ENCODE measurements around the gene ETF1.
A peak's percentile ranks its signal among the peaks of the same experiment; 100 is the strongest.

The ETF1 gene

DNA sequence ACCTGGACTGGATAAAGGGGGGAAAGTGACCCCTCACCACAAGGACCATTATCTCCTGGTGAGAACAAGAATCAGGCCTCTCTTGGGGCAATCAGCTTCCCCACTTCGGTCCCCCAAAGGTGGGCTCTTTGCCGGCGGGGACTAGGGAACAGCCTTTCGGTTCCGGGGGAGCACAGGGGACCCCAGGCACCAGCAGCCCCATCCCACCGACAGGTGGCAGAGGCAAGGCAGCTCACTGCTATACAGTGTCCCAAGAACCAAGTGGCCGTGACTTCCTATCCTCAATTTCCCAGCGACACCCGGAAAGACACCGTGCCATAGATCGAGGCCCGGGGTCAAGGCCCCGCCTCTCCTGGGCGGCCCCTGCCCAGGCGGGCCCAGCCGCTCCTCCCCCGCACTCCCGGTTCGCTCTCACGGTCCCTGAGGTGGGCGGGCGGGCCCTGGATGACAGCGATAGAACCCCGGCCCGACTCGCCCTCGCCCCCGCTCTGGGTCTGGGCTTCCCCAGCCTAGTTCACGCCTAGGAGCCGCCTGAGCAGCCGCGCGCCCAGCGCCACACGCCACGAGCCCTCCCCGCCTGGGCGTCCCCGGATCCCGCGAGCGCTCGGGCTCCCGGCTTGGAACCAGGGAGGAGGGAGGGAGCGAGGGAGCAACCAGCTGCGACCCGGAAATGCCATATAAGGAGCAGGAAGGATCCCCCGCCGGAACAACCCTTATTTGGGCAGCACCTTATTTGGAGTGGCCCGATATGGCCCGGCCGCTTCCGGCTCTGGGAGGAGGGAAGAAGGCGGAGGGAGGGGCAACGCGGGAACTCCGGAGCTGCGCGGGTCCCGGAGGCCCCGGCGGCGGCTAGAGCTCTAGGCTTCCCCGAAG is 78.4 kb downstream of the ETF1 start:
- FAIRE-seq (no peak), DNase-seq (ENCODE audit: low spot score) (peak; percentile 93)

DNA sequence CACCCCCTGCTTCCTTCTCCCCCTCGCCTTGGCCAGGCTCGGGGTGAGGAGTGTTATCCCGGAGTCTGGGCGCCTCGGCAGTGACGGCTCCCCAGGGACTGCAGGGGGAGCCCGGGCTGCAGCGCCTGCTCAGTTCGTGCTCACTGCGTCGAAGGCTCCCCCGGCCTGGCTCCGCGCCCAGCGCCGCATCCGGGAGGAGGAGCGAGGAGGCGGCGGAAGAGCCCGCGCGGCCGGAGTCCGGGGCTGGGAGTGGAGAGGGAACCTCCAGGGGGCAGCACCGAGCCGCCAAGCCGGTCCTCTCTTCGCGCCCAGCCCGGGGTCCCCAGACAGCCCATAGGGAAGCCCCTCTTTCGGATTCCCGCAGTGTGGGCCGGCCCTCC is 79.0 kb downstream of the ETF1 start:
- DNase-seq (ENCODE audit: low spot score) = peak; percentile 92
- no peak for FAIRE-seq

DNA sequence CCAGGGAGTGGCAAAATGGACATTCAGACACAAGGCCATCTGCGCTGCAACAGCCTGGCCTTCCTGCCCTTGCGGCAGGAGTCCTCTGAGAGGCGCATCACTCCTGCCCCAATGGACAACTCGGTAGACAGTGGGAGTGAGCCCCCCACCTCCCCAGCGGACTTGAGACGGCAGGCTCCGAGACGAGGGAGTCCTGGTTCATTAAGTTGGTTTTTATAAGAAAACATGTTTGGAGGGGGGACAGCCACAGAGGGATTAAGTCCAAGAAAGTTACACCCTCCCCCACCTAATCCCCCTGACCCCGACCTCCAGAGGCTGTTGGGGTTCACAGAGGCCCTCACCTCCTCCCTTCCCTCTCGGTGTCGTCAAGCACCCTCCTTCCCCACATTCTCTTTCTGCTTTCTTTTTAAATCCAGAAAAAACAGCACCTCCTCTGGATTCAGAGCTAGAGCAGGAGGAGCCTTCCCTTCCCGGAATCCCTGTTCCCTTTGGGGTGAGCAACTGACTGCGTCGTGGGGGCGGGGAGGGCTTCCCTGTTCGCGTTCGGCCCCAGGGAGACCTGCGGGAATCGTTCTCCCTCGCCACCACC is 79.5 kb downstream of the ETF1 start:
- FAIRE-seq = no peak
- peak; percentile 4 for DNase-seq (ENCODE audit: low spot score)

DNA sequence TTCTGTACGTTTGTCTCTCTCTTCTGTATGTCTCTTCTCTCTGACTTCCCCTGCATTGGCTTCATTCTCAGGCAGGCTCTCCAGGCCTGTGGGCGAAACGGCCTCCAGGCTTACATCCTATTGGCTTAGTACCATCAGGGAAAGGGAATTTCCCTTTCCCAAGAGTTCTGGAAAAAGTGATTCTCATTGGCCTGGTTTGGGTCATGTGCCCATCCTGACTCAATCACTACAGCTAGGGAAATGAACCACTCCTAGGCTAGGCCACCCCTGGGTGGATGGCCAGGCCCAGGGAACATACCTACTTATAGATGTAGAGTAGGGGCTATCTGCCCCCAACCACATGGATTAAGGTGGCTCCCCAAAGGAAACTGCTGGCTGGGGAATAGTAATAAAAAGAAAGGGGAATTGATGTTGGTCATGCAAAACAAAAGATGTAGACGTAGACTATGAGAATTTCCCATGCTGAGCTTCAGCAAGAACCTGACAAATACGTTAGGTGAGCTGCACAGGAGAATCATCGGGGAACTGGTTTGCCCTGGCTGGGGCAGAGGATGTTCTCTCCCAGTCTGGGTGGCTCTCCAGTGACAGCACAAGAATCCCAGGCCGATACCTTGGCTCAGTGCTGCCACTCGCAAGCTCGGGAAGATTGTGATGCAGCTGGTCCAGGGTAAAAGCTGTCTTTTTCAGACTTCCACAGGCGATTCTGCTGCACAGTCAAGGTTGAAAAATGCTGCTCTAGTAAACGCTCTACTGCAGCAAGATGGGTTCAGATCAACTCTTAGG is 81.5 kb downstream of the ETF1 start:
- FAIRE-seq = no peak
- peak; percentile 1 for DNase-seq (ENCODE audit: low spot score)

DNA sequence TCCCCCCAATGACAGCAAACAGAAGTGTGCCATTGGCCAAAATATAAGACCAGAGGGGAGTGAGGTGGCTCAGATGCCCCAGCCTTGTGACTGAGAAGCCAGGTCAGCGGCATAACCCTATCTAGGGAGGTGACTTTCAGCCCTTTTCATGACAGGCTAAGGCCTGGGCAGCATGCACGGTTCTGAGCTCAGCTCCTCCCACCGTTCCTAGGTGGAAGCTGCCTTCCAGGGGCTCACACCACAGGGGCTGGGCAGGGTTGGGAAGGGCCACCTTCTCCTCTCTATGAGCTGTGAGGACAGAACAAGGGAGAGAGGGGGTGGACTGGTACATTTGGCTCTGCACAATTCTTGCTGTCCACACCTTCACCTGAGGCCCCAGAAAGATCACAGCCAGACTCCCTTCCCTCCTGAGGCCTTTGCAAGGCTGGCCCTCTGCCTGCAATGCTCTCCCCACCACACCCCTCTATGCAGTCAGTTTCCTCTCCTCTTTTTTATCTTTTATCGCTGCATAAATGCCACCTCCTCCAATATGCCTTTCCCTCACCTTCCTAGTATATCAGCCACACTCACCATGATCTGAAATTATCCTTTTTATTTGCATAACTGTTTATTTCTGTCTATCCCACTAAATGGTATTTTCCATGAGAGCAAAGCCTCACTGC is 82.9 kb downstream of the ETF1 start:
- peak; percentile 0 for DNase-seq (ENCODE audit: low spot score)
- FAIRE-seq = no peak

DNA sequence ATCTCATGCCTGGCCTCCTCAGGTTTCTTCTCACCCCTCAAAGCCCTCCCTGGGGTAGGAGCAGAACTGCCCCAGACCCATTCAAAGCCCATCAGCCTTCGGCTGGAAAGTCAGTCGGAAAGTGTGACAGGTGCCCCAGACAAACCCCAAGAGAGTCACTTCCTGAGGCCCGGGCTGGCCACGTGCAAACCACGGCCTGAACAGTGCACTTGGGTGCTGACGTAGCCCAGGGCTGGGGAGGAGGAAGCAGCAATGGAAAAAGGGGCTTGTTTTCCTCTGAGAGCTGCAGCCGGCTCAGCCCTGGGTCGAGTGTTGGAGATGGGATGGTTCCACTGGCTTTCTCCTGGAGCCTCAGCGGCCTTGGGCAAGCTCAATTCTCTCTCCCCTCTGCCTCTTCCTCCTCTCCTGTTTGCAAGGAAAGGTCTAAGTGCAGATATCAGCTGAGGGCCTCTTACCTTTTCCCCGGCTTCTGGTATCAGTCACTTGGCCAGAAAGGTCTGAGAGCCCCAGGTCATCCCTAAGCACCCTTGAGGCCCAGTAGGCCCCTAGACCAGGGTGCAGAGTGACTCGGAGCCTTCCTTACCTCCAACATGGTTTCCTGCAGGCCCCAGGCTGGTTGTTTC is 83.6 kb downstream of the ETF1 start:
- DNase-seq (ENCODE audit: low spot score) (peak; percentile 1), FAIRE-seq (no peak)

DNA sequence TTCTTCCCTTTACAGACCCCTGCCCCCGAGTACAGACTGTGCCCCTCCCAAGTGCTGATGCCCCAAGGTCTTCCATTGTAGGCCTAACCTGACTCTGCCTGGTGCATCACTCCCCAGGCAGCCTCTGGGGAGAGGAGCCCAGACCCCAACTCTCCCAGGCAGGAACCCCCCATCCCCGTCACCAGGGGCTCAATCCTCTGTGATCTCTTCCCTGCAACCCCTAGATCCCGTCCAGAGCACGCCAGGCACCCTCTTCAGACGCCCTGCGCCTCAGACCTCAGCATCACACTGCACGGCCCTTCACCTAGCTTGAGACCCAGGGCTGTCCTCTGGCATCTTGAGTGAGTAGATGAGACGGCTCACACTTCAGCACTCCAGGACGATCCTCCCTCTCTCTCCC is 84.2 kb downstream of the ETF1 start:
- DNase-seq (ENCODE audit: low spot score) (peak; percentile 0), FAIRE-seq (no peak)

DNA sequence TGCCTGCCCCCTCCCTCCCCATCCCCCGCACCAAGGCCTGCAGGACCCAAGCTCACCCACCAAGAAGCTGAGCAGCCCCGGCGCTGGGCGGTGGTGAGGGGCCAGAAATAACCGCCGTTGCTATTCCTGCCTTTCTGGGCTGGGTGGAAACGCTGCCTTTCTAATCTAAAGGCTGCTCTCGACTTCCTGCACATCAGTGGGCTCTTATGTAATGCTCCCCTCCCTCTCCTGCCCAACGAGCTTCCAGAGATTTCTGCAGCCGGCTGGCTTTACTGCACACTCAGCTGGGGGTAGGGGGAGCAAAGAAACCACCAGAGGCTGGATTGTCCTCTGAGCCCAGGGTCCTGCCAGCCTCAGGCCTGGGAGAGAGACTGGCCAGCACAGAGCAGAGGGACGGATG is 84.7 kb downstream of the ETF1 start:
- FAIRE-seq (no peak), DNase-seq (ENCODE audit: low spot score) (peak; percentile 0)

DNA sequence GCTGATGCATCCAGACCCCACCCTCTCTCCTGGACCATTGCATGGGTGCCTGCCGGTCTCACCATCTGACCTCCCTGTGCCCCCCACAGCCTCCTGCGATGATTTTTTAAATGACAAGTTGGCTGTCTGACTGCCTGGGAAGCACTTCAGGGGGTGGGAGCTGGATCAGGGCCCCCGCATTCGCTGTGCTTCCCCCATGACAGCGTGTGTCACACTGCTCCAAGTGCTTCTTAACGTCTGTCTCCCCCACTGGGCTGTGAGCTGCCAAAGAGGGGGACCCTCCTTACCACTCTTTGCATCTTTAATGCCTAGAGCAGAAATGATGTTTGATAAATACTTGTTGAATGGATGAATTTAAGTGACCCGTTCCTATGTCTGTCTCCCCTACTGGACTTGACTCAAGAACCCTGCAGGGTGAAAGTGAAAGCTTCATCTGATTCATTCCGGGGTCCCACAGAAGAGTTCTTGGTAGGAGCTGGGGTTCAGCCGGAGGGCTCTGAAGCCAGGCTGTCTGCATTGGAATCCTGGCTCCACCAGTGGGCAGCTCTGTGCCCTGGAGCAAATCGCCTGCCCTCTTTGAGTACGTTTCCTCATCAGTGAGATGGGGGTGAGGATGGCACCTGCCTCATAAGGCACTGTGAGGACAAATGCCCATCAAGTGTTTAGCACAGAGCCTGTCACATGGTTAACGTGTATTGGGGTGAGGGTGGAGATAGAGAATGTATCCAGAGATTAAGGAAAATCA is 85.3 kb downstream of the ETF1 start:
- DNase-seq (ENCODE audit: low spot score) (peak; percentile 4), FAIRE-seq (no peak)

All from urothelium cell line (cell line).